Measurements from ENCODE around the gene ALG12. TPM values are rescaled to one million over a fixed set of nuclear protein-coding genes. Genes with fewer than 3 reads are reported as not detected.

The ALG12 gene
- polyA plus RNA-seq, 1 of the 3 experiments (the other 2 are of a cell fraction): 9.9 TPM

DNA sequence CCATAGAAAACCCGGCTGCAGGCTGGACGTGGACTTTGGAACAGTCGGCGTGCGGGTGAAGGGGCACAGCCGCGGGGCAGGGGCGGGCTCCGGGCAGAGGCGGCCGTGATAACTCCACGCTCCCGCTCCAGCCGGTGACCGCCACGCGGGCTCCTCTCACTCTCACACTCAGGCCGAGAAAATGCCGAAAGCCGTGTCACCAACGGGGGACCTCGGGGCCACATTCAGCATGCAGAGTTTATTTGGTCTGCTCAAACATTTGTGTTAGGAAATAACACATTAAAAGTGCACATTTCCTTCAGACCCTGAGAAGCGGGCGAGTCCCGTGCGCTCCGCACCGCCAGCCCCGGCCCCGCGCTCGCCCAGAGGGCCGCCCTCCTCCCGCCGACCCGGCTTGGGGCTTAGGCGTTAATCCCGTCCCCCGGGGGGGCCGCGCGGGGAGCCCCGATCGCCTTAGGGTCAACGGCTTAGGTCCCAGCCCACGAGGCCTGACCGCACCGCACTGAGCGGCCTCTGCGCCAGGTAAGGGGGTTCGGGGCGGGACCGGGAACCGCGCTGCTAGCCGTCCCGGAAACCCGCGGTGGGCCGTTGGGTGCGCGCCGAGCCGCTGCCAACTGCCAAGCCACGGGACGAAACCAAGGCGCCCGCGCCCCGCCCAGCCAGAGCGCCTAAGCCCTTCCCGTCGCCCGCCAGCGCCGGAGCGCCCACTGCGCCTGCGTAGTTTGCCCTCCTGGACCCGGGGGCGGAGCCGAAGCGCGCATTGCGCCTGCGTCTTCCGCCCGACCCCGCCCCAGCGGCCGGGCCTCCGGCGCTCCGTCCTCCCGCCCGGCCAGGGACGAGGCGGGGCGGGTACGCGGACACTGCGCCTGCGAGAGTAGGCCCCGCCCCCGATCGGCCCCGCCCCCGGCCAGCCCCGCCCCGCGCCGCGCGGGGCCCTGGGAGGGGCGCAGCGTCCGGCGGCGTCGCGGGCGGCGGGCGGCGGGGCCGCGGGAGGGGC is 65.0 kb downstream of the ALG12 start, which contains the start of gene ZBED4:
TSS of gene ZBED4 (plus strand) at position 947 of the 997 bp plus-strand sequence. CDS start 29,819 bp downstream, outside the sequence.
- Histone ChIP-seq H3K27ac (ENCODE audit: low read depth in 2 of 2, low read length in 1 of 2) (peak within 1 kb of the TSS; percentile 92 to 93), H3K4me2 (peak within 1 kb of the TSS; percentile 95), H4K20me1 (ENCODE audit: insufficient read depth) (peaks cover 40% of the 10 kb centered on the region), H2AFZ (ENCODE audit: low read depth) (peak within 1 kb of the TSS; percentile 90), H3K36me3 (replicated peaks in 1 of 2; ENCODE audit: control insufficient read depth in 1 of 2, insufficient read depth in 2 of 2, low read length in 1 of 2) (peaks cover 0 to 2% of the 10 kb centered on the region in 2 experiments), H3K4me1 (ENCODE audit: control insufficient read depth in 1 of 2, insufficient read depth in 2 of 2, low read depth in 1 of 2, low read length in 1 of 2) (peaks cover 0 to 21% of the 10 kb centered on the region in 2 experiments; a peak in 2 of 4 replicates), H3K79me2 (ENCODE audit: insufficient read depth) (peaks cover 40% of the 10 kb centered on the region), H3K9ac (peak within 1 kb of the TSS; percentile 93), H3K27me3 (ENCODE audit: insufficient read depth) (peaks cover 15% of the 10 kb centered on the region), H3K9me3 (no peaks in the 10 kb centered on the region), H3F3A (replicated peaks; ENCODE audit: insufficient read depth) (peaks cover 11% of the 10 kb centered on the region), H3K4me3 (ENCODE audit: low read depth in 2 of 2, low read length in 1 of 2) (peak within 1 kb of the TSS; percentile 77 to 89), H3K9me2 (no peaks in the 10 kb centered on the region)
- ChIA-PET POLR2A (no interaction called here), CTCF (no interaction called here)
- 9% methylated on average over 22 of the region's 127 CpGs for WGBS (ENCODE audit: low lambda C conversion rate)
- peak; percentile 100 for DNase-seq
- TF ChIP-seq MXI1 (IDR thresholded peaks at IDR 0.05; ENCODE audit: low read depth, low read length): peak; percentile 28; the same call in 1 of the 2 replicates
- peak; percentile 86 for TF ChIP-seq POLR2AphosphoS5 (IDR thresholded peaks at IDR 0.05; ENCODE audit: low read depth, low read length)
- TF ChIP-seq RAD21 (IDR thresholded peaks at IDR 0.05; ENCODE audit: low read length): no peak
- peak; percentile 88 for TF ChIP-seq NRF1 (IDR thresholded peaks at IDR 0.05; ENCODE audit: low read depth, low read length)
- TF ChIP-seq NFIC (IDR thresholded peaks at IDR 0.05; ENCODE audit: borderline replicate concordance): peak; percentile 57; the same call in 1 of the 2 replicates
- TF ChIP-seq, protein P1, sequence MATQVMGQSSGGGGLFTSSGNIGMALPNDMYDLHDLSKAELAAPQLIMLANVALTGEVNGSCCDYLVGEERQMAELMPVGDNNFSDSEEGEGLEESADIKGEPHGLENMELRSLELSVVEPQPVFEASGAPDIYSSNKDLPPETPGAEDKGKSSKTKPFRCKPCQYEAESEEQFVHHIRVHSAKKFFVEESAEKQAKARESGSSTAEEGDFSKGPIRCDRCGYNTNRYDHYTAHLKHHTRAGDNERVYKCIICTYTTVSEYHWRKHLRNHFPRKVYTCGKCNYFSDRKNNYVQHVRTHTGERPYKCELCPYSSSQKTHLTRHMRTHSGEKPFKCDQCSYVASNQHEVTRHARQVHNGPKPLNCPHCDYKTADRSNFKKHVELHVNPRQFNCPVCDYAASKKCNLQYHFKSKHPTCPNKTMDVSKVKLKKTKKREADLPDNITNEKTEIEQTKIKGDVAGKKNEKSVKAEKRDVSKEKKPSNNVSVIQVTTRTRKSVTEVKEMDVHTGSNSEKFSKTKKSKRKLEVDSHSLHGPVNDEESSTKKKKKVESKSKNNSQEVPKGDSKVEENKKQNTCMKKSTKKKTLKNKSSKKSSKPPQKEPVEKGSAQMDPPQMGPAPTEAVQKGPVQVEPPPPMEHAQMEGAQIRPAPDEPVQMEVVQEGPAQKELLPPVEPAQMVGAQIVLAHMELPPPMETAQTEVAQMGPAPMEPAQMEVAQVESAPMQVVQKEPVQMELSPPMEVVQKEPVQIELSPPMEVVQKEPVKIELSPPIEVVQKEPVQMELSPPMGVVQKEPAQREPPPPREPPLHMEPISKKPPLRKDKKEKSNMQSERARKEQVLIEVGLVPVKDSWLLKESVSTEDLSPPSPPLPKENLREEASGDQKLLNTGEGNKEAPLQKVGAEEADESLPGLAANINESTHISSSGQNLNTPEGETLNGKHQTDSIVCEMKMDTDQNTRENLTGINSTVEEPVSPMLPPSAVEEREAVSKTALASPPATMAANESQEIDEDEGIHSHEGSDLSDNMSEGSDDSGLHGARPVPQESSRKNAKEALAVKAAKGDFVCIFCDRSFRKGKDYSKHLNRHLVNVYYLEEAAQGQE (IDR thresholded peaks at IDR 0.05; ENCODE audit: low read depth, low read length): no peak
- TF ChIP-seq, protein P2, sequence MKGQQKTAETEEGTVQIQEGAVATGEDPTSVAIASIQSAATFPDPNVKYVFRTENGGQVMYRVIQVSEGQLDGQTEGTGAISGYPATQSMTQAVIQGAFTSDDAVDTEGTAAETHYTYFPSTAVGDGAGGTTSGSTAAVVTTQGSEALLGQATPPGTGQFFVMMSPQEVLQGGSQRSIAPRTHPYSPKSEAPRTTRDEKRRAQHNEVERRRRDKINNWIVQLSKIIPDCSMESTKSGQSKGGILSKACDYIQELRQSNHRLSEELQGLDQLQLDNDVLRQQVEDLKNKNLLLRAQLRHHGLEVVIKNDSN (IDR thresholded peaks at IDR 0.05; ENCODE audit: borderline replicate concordance, low read depth): no peak
- no peak for TF ChIP-seq JUND (IDR thresholded peaks at IDR 0.05)
- TF ChIP-seq FOSL2 (IDR thresholded peaks at IDR 0.05; ENCODE audit: borderline replicate concordance, low read depth): no peak
- TF ChIP-seq MEF2A (IDR thresholded peaks at IDR 0.05; ENCODE audit: borderline replicate concordance, low read depth): no peak
- no peak for TF ChIP-seq TEAD4 (IDR thresholded peaks at IDR 0.05; ENCODE audit: borderline replicate concordance, insufficient read depth)
- TF ChIP-seq ELF1 (IDR thresholded peaks at IDR 0.05): 0 out of 2 replicates have a peak, but pooled peaks have one; percentile 31
- TF ChIP-seq, protein P3, sequence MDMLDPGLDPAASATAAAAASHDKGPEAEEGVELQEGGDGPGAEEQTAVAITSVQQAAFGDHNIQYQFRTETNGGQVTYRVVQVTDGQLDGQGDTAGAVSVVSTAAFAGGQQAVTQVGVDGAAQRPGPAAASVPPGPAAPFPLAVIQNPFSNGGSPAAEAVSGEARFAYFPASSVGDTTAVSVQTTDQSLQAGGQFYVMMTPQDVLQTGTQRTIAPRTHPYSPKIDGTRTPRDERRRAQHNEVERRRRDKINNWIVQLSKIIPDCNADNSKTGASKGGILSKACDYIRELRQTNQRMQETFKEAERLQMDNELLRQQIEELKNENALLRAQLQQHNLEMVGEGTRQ (IDR thresholded peaks at IDR 0.05; ENCODE audit: borderline replicate concordance, low read depth, low read length): no peak
- TF ChIP-seq YY1 (IDR thresholded peaks at IDR 0.05; ENCODE audit: low read depth): no peak
- 0 out of 2 replicates have a peak, but pooled peaks have one; percentile 41 for TF ChIP-seq SIN3A (IDR thresholded peaks at IDR 0.05; ENCODE audit: borderline replicate concordance, low read depth, low read length)
- peak; percentile 77 for TF ChIP-seq TAF1 (IDR thresholded peaks at IDR 0.05; ENCODE audit: borderline replicate concordance, low read depth, low read length)
- TF ChIP-seq, protein P4, sequence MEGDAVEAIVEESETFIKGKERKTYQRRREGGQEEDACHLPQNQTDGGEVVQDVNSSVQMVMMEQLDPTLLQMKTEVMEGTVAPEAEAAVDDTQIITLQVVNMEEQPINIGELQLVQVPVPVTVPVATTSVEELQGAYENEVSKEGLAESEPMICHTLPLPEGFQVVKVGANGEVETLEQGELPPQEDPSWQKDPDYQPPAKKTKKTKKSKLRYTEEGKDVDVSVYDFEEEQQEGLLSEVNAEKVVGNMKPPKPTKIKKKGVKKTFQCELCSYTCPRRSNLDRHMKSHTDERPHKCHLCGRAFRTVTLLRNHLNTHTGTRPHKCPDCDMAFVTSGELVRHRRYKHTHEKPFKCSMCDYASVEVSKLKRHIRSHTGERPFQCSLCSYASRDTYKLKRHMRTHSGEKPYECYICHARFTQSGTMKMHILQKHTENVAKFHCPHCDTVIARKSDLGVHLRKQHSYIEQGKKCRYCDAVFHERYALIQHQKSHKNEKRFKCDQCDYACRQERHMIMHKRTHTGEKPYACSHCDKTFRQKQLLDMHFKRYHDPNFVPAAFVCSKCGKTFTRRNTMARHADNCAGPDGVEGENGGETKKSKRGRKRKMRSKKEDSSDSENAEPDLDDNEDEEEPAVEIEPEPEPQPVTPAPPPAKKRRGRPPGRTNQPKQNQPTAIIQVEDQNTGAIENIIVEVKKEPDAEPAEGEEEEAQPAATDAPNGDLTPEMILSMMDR (IDR thresholded peaks at IDR 0.05): no peak
- TF ChIP-seq, protein P5, sequence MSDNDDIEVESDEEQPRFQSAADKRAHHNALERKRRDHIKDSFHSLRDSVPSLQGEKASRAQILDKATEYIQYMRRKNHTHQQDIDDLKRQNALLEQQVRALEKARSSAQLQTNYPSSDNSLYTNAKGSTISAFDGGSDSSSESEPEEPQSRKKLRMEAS (IDR thresholded peaks at IDR 0.05; ENCODE audit: low read depth): no peak
- no peak for TF ChIP-seq RXRA (IDR thresholded peaks at IDR 0.05; ENCODE audit: borderline replicate concordance, low read depth)
- TF ChIP-seq CHD2 (IDR thresholded peaks at IDR 0.05; ENCODE audit: low read length, partially characterized antibody): no peak
- TF ChIP-seq TCF12 (IDR thresholded peaks at IDR 0.05): no peak
- TF ChIP-seq, protein P6, sequence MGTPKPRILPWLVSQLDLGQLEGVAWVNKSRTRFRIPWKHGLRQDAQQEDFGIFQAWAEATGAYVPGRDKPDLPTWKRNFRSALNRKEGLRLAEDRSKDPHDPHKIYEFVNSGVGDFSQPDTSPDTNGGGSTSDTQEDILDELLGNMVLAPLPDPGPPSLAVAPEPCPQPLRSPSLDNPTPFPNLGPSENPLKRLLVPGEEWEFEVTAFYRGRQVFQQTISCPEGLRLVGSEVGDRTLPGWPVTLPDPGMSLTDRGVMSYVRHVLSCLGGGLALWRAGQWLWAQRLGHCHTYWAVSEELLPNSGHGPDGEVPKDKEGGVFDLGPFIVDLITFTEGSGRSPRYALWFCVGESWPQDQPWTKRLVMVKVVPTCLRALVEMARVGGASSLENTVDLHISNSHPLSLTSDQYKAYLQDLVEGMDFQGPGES (IDR thresholded peaks at IDR 0.05; ENCODE audit: low read depth, low read length): no peak
